Prostate gland (tissue), 2 donors: ENCODE data around the gene CRMP1. TPM values are rescaled to one million over a fixed set of nuclear protein-coding genes. Genes with fewer than 3 reads are reported as not detected.

Experiments used
- DNase-seq: peaks from one replicate; pipeline ENCODE4 v3.0.0-alpha.2; 2019; ENCODE audit warnings: low spot score
- H3K27ac ChIP-seq, 2 donors: fragments of 200-600 bp; sonication (generic); 2 replicates each; pipeline ENCODE4 v1.5.1; 2017 to 2019
- H3K27me3 ChIP-seq: fragments of 200-600 bp; sonication (generic); replicated peaks from 2 replicates; pipeline ENCODE4 v1.5.1; 2019; ENCODE audit not compliant: insufficient read depth
- H3K36me3 ChIP-seq, 2 donors: fragments of 200-600 bp; sonication (generic); 1 replicate in 1 of 2; 2 replicates in 1 of 2; pipeline versions ENCODE4 v1.5.1 to v1.8.1; 2017 to 2019
- H3K4me1 ChIP-seq: fragments of 200-600 bp; sonication (generic); replicated peaks from 2 replicates; pipeline ENCODE4 v1.5.1; 2019
- H3K4me3 ChIP-seq, 2 donors: fragments of 200-600 bp; sonication (generic); 2 replicates each; pipeline ENCODE4 v1.5.1; 2017 to 2019
- H3K9me3 ChIP-seq: fragments of 200-600 bp; sonication (generic); 2 replicates; pipeline ENCODE4 v1.5.1; 2017
- CTCF ChIP-seq, 4 experiments: fragments of 200-600 bp in 2 of 4; fragments of 450-650 bp in 2 of 4; sonication (generic) in 2 of 4; IDR thresholded peaks; 1 replicate in 3 of 4; 2 replicates in 1 of 4; pipeline ENCODE4 v1.5.1; 2016 to 2019; ENCODE audit warnings: antibody characterized with exemption in 4 of 4, mild to moderate bottlenecking in 2 of 4, moderate library complexity in 2 of 4
- POLR2A ChIP-seq: fragments of 450-650 bp; IDR thresholded peaks from one replicate; pipeline ENCODE4 v1.6.1; 2016; ENCODE audit warnings: antibody characterized with exemption, mild to moderate bottlenecking
- POLR2AphosphoS5 ChIP-seq: sonication (generic); formaldehyde crosslinking; IDR thresholded peaks from one replicate; pipeline ENCODE4 v1.6.1; 2017; ENCODE audit warnings: antibody characterized with exemption
- WGBS: methylation state at CpG from one replicate; pipeline ENCODE4 v1.1.5; 2018; 5-methylcytosine and 5-hydroxymethylcytosine counted together
- intact Hi-C: fragments of 100-400 bp; cut with DNase I; formaldehyde crosslinking; loops from one replicate; pipeline ENCODE4 v1.14.2; 2022
- total RNA-seq, 2 donors: library from RNA; depleted of rRNA; stranded (reverse); fragments of >200 nt; gene quantifications; one replicate each; pipeline ENCODE4 v1.1.0, GENCODE V29; 2016

CRMP1 gene
- total RNA-seq, 2 donors from 2014 or later, result 1.4 to 6.0 TPM

GRCh38 chr4:5928844-5929420, 36.0 kb upstream of the CRMP1 start:
- WGBS, result 66% methylated on average over 8 of the region's 8 CpGs

GRCh38 chr4:5928274-5928673, 35.4 kb upstream of the CRMP1 start:
- H3K36me3 ChIP-seq, result no peaks in the 10 kb centered on the region
- H3K27me3 ChIP-seq, result peaks cover 2% of the 10 kb centered on the region
- TF ChIP-seq POLR2A (no peak), CTCF (IDR thresholded peaks at IDR 0.05) (no peak), POLR2AphosphoS5 (no peak)
- no peak for DNase-seq
- intact Hi-C loops, result no loop called here
- 39% methylated on average over 8 of the region's 8 CpGs for WGBS
- no peak overlapping the region for H3K27ac ChIP-seq
- no peaks in the 10 kb centered on the region for H3K9me3 ChIP-seq
- no peaks in the 10 kb centered on the region for H3K4me1 ChIP-seq
- H3K4me3 ChIP-seq, result no peak overlapping the region

More at GRCh38 chr4:5928844-5929420, 36.0 kb upstream of the CRMP1 start:
- H3K27ac ChIP-seq, result no peak overlapping the region
- H3K9me3 ChIP-seq, result no peaks in the 10 kb centered on the region
- H3K36me3 ChIP-seq, result no peaks in the 10 kb centered on the region
- TF ChIP-seq POLR2A, result no peak
- intact Hi-C loops, result no loop called here
- H3K4me3 ChIP-seq, result no peak overlapping the region
- H3K4me1 ChIP-seq, result no peaks in the 10 kb centered on the region
- DNase-seq, result no peak
- peaks cover 2% of the 10 kb centered on the region for H3K27me3 ChIP-seq

- Histone ChIP-seq H3K36me3 (no peaks in the 10 kb centered on the region), H3K27ac (no peak overlapping the region), H3K27me3 (peaks cover 2% of the 10 kb centered on the region), H3K4me3 (no peak overlapping the region), H3K9me3 (no peaks in the 10 kb centered on the region), H3K4me1 (no peaks in the 10 kb centered on the region)
- no peak for DNase-seq
- intact Hi-C loops, result no loop called here
- TF ChIP-seq POLR2AphosphoS5, result no peak
- TF ChIP-seq POLR2A, result no peak
- no peak for TF ChIP-seq CTCF (IDR thresholded peaks at IDR 0.05)
- WGBS, result 68% methylated on average over 4 of the region's 4 CpGs
Observed at GRCh38 chr4:5927747-5928146, 34.9 kb upstream of the CRMP1 start.

- Histone ChIP-seq H3K4me1 (no peaks in the 10 kb centered on the region), H3K9me3 (no peaks in the 10 kb centered on the region), H3K4me3 (no peak overlapping the region), H3K27me3 (peaks cover 2% of the 10 kb centered on the region), H3K27ac (no peak overlapping the region), H3K36me3 (no peaks in the 10 kb centered on the region)
- intact Hi-C loops, result no loop called here
- no peak for DNase-seq
- WGBS, result 76% methylated on average over 3 of the region's 3 CpGs
- TF ChIP-seq POLR2AphosphoS5 (no peak), CTCF (IDR thresholded peaks at IDR 0.05) (no peak), POLR2A (no peak)
Observed at GRCh38 chr4:5927116-5927515, 34.2 kb upstream of the CRMP1 start.

GRCh38 chr4:5926598-5926997, 33.7 kb upstream of the CRMP1 start:
- no peak for TF ChIP-seq CTCF (IDR thresholded peaks at IDR 0.05)
- no peak for TF ChIP-seq POLR2AphosphoS5
- TF ChIP-seq POLR2A, result no peak
- no peak overlapping the region for H3K4me3 ChIP-seq
- intact Hi-C loops, result no loop called here
- no peak overlapping the region for H3K27ac ChIP-seq
- H3K27me3 ChIP-seq, result peaks cover 2% of the 10 kb centered on the region
- no peak for DNase-seq
- 57% methylated on average over 7 of the region's 7 CpGs for WGBS
- H3K4me1 ChIP-seq, result no peaks in the 10 kb centered on the region
- no peaks in the 10 kb centered on the region for H3K9me3 ChIP-seq
- H3K36me3 ChIP-seq, result no peaks in the 10 kb centered on the region
